Panc1 (cell line): Measurements from ENCODE around the gene MAFG.

ENCODE experiments used
- CTCF ChIP-seq: fragments of 450-650 bp; IDR thresholded peaks from 2 replicates; pipeline ENCODE4 v1.5.1; 2017; ENCODE audit warnings: mild to moderate bottlenecking
- POLR2AphosphoS5 ChIP-seq: IDR thresholded peaks from 2 replicates; pipeline ENCODE4 v1.6.1; 2012; ENCODE audit warnings: mild to moderate bottlenecking, low read depth, low read length, moderate library complexity
- REST ChIP-seq, 2 experiments: IDR thresholded peaks; 2 replicates each; pipeline ENCODE4 v1.6.1; 2011 to 2012; ENCODE audit warnings: low read depth in 2 of 2, control low read depth in 1 of 2, low read length in 1 of 2, mild to moderate bottlenecking in 1 of 2, moderate library complexity in 1 of 2; ENCODE audit not compliant: insufficient read depth in 1 of 2
- SIN3A ChIP-seq: IDR thresholded peaks from 2 replicates; pipeline ENCODE4 v1.6.1; 2012; ENCODE audit warnings: low read depth, mild to moderate bottlenecking, low read length, moderate library complexity, borderline replicate concordance; ENCODE audit not compliant: insufficient read depth
- TCF7L2 ChIP-seq: IDR thresholded peaks from 2 replicates; pipeline ENCODE4 v1.6.1; 2011; ENCODE audit warnings: mild to moderate bottlenecking, low read depth, low read length, inconsistent platforms

GRCh38 chr17:81968850-81969812, 41.6 kb upstream of the MAFG start:
- no peak for TF ChIP-seq CTCF
- TF ChIP-seq REST (IDR thresholded peaks at IDR 0.05; ENCODE audit: insufficient read depth in 1 of 2, low read depth in 2 of 2, low read length in 1 of 2) = no peak
- no peak for TF ChIP-seq POLR2AphosphoS5
- no peak for TF ChIP-seq SIN3A
- no peak for TF ChIP-seq TCF7L2
